Neural progenitor cell (in vitro differentiated cells): ENCODE results near the gene SIX1. TPM values are rescaled to one million over a fixed set of nuclear protein-coding genes. Genes with fewer than 3 reads are reported as not detected.

Experiments used
- DNase-seq: peaks from one replicate; pipeline ENCODE4 v3.0.0-alpha.2; 2016; ENCODE audit warnings: low spot score
- H2AFZ ChIP-seq: fragments of 200-600 bp; sonication (generic); replicated peaks from 2 replicates; pipeline ENCODE4 v1.6.1; 2016; ENCODE audit warnings: antibody characterized with exemption
- H3F3A ChIP-seq: fragments of 200-600 bp; sonication (generic); 2 replicates; pipeline ENCODE4 v1.6.1; 2016; ENCODE audit warnings: antibody characterized with exemption, low read depth
- H3K27ac ChIP-seq: fragments of 200-600 bp; sonication (generic); 2 replicates; pipeline ENCODE4 v1.5.1; 2016; ENCODE audit warnings: mild to moderate bottlenecking
- H3K27me3 ChIP-seq: fragments of 200-600 bp; sonication (generic); 2 replicates; pipeline ENCODE4 v1.6.1; 2016; ENCODE audit warnings: mild to moderate bottlenecking, moderate library complexity
- H3K36me3 ChIP-seq: fragments of 200-600 bp; sonication (generic); 2 replicates; pipeline ENCODE4 v1.5.1; 2016
- H3K4me1 ChIP-seq: fragments of 200-600 bp; sonication (generic); 2 replicates; pipeline ENCODE4 v1.6.1; 2016; ENCODE audit warnings: mixed run types
- H3K4me2 ChIP-seq: fragments of 200-600 bp; sonication (generic); 2 replicates; pipeline ENCODE4 v1.6.1; 2016
- H3K4me3 ChIP-seq: fragments of 200-600 bp; sonication (generic); 2 replicates; pipeline ENCODE4 v1.5.1; 2016
- H3K79me2 ChIP-seq: fragments of 200-600 bp; sonication (generic); 2 replicates; pipeline ENCODE4 v1.6.1; 2016; ENCODE audit warnings: low read depth
- H3K9ac ChIP-seq: fragments of 200-600 bp; sonication (generic); 2 replicates; pipeline ENCODE4 v1.6.1; 2016
- H3K9me3 ChIP-seq: fragments of 200-600 bp; sonication (generic); 2 replicates; pipeline ENCODE4 v1.5.1; 2016; ENCODE audit warnings: low read depth
- H4K20me1 ChIP-seq: fragments of 200-600 bp; sonication (generic); 2 replicates; pipeline ENCODE4 v1.6.1; 2016; ENCODE audit warnings: low read depth
- H3K27ac Mint-ChIP-seq: 3 replicates; pipeline ENCODE4 v1.8.0; 2021; ENCODE audit warnings: mixed read lengths
- H3K27me3 Mint-ChIP-seq: 2 replicates; pipeline ENCODE4 v1.8.0; 2022; ENCODE audit warnings: low read depth, mild to moderate bottlenecking, inconsistent platforms, moderate library complexity, mixed read lengths; ENCODE audit not compliant: insufficient read depth
- H3K36me3 Mint-ChIP-seq: 3 replicates; pipeline ENCODE4 v1.8.0; 2021; ENCODE audit warnings: mixed read lengths
- H3K4me1 Mint-ChIP-seq: 3 replicates; pipeline ENCODE4 v1.8.0; 2021; ENCODE audit warnings: mixed read lengths
- H3K4me3 Mint-ChIP-seq: 3 replicates; pipeline ENCODE4 v1.8.0; 2021; ENCODE audit warnings: mild to moderate bottlenecking, moderate library complexity, mixed read lengths
- H3K9me3 Mint-ChIP-seq: 3 replicates; pipeline ENCODE4 v1.8.0; 2020; ENCODE audit warnings: mixed read lengths
- EZH2 ChIP-seq: fragments of 200-600 bp; sonication (generic); IDR thresholded peaks from 2 replicates; pipeline ENCODE4 v1.6.1; 2017; ENCODE audit warnings: antibody characterized with exemption, mild to moderate bottlenecking, moderate library complexity
- EZH2phosphoT487 ChIP-seq: fragments of 200-600 bp; sonication (generic); IDR thresholded peaks from 2 replicates; pipeline ENCODE4 v1.6.1; 2017; ENCODE audit warnings: antibody characterized with exemption
- total RNA-seq: library from RNA; depleted of rRNA; stranded (reverse); fragments of >200 nt; gene quantifications from 2 replicates; pipeline ENCODE4 v1.2.3, GENCODE V29; 2015; ENCODE audit warnings: low replicate concordance
- TF ChIP-seq, protein P1 (sequence below): fragments of 200-600 bp; sonication (generic); IDR thresholded peaks from 2 replicates; pipeline ENCODE4 v1.5.1; 2017; ENCODE audit warnings: antibody characterized with exemption, mild to moderate bottlenecking

The SIX1 gene
- total RNA-seq, 1 donor from 2014 or later: not detected

GRCh38 chr14:60648249-60648933 is 886 bp downstream of the SIX1 start:
- H3K9ac ChIP-seq: no peak overlapping the region
- H3K36me3 ChIP-seq: no peaks in the 10 kb centered on the region
- H3K4me2 ChIP-seq: peak overlapping the region; percentile 76
- H2AFZ ChIP-seq: no peak overlapping the region
- peaks cover 51% of the 10 kb centered on the region for H3K4me1 ChIP-seq
- H4K20me1 ChIP-seq: peaks cover 93% of the 10 kb centered on the region
- H3F3A ChIP-seq: peaks cover 80% of the 10 kb centered on the region
- H3K9me3 ChIP-seq: no peaks in the 10 kb centered on the region
- peaks cover 90% of the 10 kb centered on the region for H3K27me3 Mint-ChIP-seq
- no peaks in the 10 kb centered on the region for H3K79me2 ChIP-seq
- H3K27me3 ChIP-seq: peaks cover 100% of the 10 kb centered on the region
- H3K9me3 Mint-ChIP-seq: peaks cover 1% of the 10 kb centered on the region
- H3K27ac ChIP-seq: no peak overlapping the region
- H3K4me1 Mint-ChIP-seq: peaks cover 34% of the 10 kb centered on the region
- H3K4me3 ChIP-seq: peak overlapping the region; percentile 43
- no peaks in the 10 kb centered on the region for H3K36me3 Mint-ChIP-seq
- DNase-seq: peak; percentile 55
- TF ChIP-seq EZH2phosphoT487 (peak; percentile 63), EZH2 (peak; percentile 92)
- TF ChIP-seq, protein P1, sequence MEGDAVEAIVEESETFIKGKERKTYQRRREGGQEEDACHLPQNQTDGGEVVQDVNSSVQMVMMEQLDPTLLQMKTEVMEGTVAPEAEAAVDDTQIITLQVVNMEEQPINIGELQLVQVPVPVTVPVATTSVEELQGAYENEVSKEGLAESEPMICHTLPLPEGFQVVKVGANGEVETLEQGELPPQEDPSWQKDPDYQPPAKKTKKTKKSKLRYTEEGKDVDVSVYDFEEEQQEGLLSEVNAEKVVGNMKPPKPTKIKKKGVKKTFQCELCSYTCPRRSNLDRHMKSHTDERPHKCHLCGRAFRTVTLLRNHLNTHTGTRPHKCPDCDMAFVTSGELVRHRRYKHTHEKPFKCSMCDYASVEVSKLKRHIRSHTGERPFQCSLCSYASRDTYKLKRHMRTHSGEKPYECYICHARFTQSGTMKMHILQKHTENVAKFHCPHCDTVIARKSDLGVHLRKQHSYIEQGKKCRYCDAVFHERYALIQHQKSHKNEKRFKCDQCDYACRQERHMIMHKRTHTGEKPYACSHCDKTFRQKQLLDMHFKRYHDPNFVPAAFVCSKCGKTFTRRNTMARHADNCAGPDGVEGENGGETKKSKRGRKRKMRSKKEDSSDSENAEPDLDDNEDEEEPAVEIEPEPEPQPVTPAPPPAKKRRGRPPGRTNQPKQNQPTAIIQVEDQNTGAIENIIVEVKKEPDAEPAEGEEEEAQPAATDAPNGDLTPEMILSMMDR: no peak
- H3K27ac Mint-ChIP-seq: no peak overlapping the region
- peak overlapping the region; percentile 80 for H3K4me3 Mint-ChIP-seq

DNA sequence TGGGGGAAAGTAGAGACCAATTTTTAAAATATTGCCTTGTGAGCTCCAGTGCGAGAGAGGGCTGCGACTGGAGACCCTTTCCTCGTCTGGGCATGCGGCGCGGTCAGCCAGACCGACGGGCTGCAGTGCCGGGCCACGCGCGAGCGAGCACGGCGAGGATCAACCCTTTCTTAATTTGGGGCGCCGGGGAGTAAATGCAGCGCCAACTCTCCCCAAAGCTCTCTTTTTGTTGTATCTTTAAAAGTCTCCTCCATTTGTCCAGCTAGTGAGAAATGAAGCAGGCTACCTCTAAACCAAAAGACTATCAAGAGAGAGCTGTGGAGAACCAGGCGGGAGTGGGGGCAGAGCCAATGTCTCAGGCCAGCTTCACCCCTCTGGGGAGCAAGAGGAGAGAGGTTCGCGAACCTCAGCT is 1.4 kb downstream of the SIX1 start:
- peak overlapping the region; percentile 79 for H3K4me3 Mint-ChIP-seq
- H3K36me3 Mint-ChIP-seq: no peaks in the 10 kb centered on the region
- H3F3A ChIP-seq: peaks cover 79% of the 10 kb centered on the region
- peaks cover 93% of the 10 kb centered on the region for H4K20me1 ChIP-seq
- no peak overlapping the region for H3K27ac Mint-ChIP-seq
- H3K4me1 ChIP-seq: peaks cover 48% of the 10 kb centered on the region
- peaks cover 90% of the 10 kb centered on the region for H3K27me3 Mint-ChIP-seq
- H3K9me3 ChIP-seq: no peaks in the 10 kb centered on the region
- peaks cover 34% of the 10 kb centered on the region for H3K4me1 Mint-ChIP-seq
- no peak overlapping the region for H3K9ac ChIP-seq
- H3K27ac ChIP-seq: no peak overlapping the region
- no peak for DNase-seq
- peaks cover 100% of the 10 kb centered on the region for H3K27me3 ChIP-seq
- TF ChIP-seq, protein P1: no peak
- TF ChIP-seq EZH2phosphoT487 (peak; percentile 96), EZH2 (peak; percentile 98)
- no peaks in the 10 kb centered on the region for H3K9me3 Mint-ChIP-seq
- H3K79me2 ChIP-seq: no peaks in the 10 kb centered on the region
- H3K4me2 ChIP-seq: peak overlapping the region; percentile 58
- H3K36me3 ChIP-seq: no peaks in the 10 kb centered on the region
- H2AFZ ChIP-seq: no peak overlapping the region
- peak overlapping the region; percentile 24 for H3K4me3 ChIP-seq

DNA sequence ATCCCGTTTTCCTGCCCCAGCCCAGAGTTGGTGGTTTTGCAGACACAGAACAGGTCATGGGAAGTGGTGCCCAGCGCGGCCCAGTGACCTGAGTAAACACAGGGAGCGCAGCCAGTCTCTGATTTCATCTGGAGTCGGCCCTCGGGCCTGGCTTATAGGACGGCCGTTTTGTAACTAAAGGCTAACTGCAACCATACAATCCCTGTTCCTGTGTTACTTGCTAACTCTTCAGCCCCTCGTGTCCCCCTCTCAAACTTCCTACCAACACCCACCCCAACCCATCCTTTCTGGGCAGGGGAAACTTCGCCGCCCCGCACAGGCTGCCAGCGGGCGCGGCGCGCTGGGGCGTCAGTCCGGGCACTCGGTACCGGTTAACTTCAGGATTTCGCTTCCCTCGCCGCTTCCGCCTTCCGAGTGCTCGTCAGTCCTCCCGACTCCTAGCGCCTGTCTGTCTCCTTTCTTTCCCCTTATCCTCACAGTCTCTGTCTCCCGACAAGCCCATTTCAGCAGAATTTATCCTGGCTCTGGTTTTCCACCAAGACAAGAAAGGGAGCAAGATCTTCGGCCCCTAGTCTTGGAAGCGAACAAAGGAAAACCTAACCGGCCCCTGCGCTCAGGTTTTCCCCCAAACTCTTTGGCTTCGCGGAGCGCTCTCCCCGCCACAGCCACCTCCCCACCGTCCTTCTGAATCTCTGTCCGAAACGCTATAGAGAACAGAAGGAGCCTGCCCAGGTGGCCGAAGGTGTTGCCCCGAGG is 2.0 kb downstream of the SIX1 start:
- Histone ChIP-seq H3K27me3 (peaks cover 100% of the 10 kb centered on the region), H2AFZ (no peak overlapping the region), H3F3A (peaks cover 80% of the 10 kb centered on the region), H3K79me2 (no peaks in the 10 kb centered on the region), H3K27ac (no peak overlapping the region), H3K36me3 (no peaks in the 10 kb centered on the region), H4K20me1 (peaks cover 93% of the 10 kb centered on the region), H3K9me3 (no peaks in the 10 kb centered on the region), H3K4me1 (peaks cover 48% of the 10 kb centered on the region), H3K4me3 (peak overlapping the region; percentile 24), H3K9ac (no peak overlapping the region), H3K4me2 (peak overlapping the region; percentile 58)
- H3K27ac Mint-ChIP-seq: no peak overlapping the region
- no peaks in the 10 kb centered on the region for H3K36me3 Mint-ChIP-seq
- peaks cover 89% of the 10 kb centered on the region for H3K27me3 Mint-ChIP-seq
- DNase-seq: peak; percentile 80
- H3K4me1 Mint-ChIP-seq: peaks cover 36% of the 10 kb centered on the region
- peak; percentile 99 for TF ChIP-seq EZH2phosphoT487
- TF ChIP-seq, protein P1: no peak
- peak overlapping the region; percentile 79 for H3K4me3 Mint-ChIP-seq
- H3K9me3 Mint-ChIP-seq: no peaks in the 10 kb centered on the region
